Type B pancreatic cell (in vitro differentiated cells): ENCODE measurements around the gene NET1. TPM values are rescaled to one million over a fixed set of nuclear protein-coding genes. Genes with fewer than 3 reads are reported as not detected.

Source experiments
- DNase-seq: peaks from one replicate; pipeline ENCODE4 v3.0.0; 2021; ENCODE audit warnings: mixed read lengths; ENCODE audit not compliant: unreplicated experiment; ENCODE audit errors: extremely low spot score
- H3K27ac Mint-ChIP-seq: 2 replicates; pipeline ENCODE4 v1.8.0; 2021; ENCODE audit warnings: mild to moderate bottlenecking, mixed read lengths
- H3K27me3 Mint-ChIP-seq: 2 replicates; pipeline ENCODE4 v1.8.0; 2021; ENCODE audit warnings: mixed read lengths
- H3K36me3 Mint-ChIP-seq: 2 replicates; pipeline ENCODE4 v1.8.0; 2021; ENCODE audit warnings: mixed read lengths
- H3K4me1 Mint-ChIP-seq: one replicate; pipeline ENCODE4 v1.8.0; 2021; ENCODE audit warnings: mixed read lengths; ENCODE audit not compliant: unreplicated experiment
- H3K4me3 Mint-ChIP-seq: 2 replicates; pipeline ENCODE4 v1.8.0; 2021; ENCODE audit warnings: mild to moderate bottlenecking, mixed read lengths
- H3K9me3 Mint-ChIP-seq: 2 replicates; pipeline ENCODE4 v1.8.0; 2021; ENCODE audit warnings: mixed read lengths
- total RNA-seq: library from RNA; stranded (reverse); gene quantifications from 2 replicates; pipeline ENCODE4 v1.2.1, GENCODE V29; 2021; ENCODE audit warnings: low replicate concordance
- TF ChIP-seq, protein P1 (sequence below): fragments of 200-600 bp; sonication (generic); conservative IDR thresholded peaks from 2 replicates; pipeline ENCODE4 v1.5.0; 2021; ENCODE audit warnings: antibody characterized with exemption, mild to moderate bottlenecking

The NET1 gene
- total RNA-seq, 1 donor from 2014 or later: 105 TPM

DNA sequence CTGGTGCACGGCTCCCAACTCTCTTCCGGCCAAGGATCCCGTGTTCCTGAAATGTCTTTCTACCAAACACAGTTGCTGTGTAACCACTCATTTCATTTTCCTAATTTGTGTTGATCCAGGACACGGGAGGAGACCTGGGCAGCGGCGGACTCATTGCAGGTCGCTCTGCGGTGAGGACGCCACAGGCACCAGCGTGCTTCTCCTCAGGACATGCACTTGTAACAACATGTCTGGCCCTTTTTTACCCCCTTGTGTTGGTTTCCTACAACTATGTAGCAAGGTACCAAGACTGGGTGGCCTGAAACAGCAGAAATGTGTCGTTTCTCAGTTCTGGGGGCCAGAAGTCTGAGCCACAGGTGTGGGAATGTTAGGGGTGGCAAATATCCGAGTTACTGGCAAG is 68.8 kb downstream of the NET1 start:
- peaks cover 13% of the 10 kb centered on the region for H3K4me1 Mint-ChIP-seq
- DNase-seq: no peak
- H3K4me3 Mint-ChIP-seq: no peak overlapping the region
- no peaks in the 10 kb centered on the region for H3K9me3 Mint-ChIP-seq
- TF ChIP-seq, protein P1, sequence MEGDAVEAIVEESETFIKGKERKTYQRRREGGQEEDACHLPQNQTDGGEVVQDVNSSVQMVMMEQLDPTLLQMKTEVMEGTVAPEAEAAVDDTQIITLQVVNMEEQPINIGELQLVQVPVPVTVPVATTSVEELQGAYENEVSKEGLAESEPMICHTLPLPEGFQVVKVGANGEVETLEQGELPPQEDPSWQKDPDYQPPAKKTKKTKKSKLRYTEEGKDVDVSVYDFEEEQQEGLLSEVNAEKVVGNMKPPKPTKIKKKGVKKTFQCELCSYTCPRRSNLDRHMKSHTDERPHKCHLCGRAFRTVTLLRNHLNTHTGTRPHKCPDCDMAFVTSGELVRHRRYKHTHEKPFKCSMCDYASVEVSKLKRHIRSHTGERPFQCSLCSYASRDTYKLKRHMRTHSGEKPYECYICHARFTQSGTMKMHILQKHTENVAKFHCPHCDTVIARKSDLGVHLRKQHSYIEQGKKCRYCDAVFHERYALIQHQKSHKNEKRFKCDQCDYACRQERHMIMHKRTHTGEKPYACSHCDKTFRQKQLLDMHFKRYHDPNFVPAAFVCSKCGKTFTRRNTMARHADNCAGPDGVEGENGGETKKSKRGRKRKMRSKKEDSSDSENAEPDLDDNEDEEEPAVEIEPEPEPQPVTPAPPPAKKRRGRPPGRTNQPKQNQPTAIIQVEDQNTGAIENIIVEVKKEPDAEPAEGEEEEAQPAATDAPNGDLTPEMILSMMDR: no peak
- no peak overlapping the region for H3K27ac Mint-ChIP-seq
- H3K36me3 Mint-ChIP-seq: no peaks in the 10 kb centered on the region
- no peaks in the 10 kb centered on the region for H3K27me3 Mint-ChIP-seq

DNA sequence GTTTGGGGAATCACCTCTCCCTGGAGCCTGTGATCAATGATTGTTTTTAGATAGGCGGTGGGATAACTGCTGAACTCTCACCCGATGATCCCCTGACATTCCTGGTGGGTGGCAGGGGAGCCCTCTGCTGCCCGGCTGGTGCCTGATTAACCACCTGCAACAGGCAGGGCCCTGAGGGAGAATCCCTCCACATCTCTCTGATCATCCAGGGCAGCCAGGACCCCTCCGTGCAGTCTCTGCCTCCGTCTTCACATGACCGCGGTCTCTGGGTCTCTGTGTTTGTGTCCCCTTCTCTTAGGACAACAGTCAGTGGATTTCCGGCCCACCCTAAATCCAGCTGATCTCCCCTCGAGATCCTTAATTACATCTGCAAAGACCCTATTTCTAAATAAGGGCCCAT is 69.7 kb downstream of the NET1 start:
- Mint-ChIP-seq H3K9me3 (no peaks in the 10 kb centered on the region), H3K4me1 (peaks cover 16% of the 10 kb centered on the region), H3K27me3 (no peaks in the 10 kb centered on the region), H3K36me3 (no peaks in the 10 kb centered on the region), H3K4me3 (no peak overlapping the region), H3K27ac (no peak overlapping the region)
- TF ChIP-seq, protein P1: no peak
- DNase-seq: no peak

DNA sequence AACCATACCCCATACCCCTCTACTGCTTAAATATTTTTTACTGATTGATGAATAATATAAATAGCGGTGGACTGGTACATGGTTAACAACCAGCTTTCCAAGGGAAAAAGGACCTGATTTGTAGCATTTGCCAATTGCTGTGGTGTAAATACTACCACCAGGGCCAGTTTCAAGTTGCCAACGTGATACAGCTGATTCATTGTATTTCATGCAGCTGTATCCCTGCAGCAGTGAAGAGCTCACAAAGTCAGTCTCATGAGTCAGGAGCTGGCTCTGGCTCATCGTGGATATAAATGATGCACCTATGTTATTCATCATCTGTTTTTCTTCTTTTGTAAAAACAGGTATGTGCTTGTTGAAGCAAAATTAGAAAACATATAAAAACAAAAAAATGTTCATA is 71.8 kb downstream of the NET1 start:
- TF ChIP-seq, protein P1: no peak
- Mint-ChIP-seq H3K4me1 (peaks cover 9% of the 10 kb centered on the region), H3K9me3 (no peaks in the 10 kb centered on the region), H3K4me3 (no peak overlapping the region), H3K36me3 (no peaks in the 10 kb centered on the region), H3K27ac (no peak overlapping the region), H3K27me3 (no peaks in the 10 kb centered on the region)
- no peak for DNase-seq

DNA sequence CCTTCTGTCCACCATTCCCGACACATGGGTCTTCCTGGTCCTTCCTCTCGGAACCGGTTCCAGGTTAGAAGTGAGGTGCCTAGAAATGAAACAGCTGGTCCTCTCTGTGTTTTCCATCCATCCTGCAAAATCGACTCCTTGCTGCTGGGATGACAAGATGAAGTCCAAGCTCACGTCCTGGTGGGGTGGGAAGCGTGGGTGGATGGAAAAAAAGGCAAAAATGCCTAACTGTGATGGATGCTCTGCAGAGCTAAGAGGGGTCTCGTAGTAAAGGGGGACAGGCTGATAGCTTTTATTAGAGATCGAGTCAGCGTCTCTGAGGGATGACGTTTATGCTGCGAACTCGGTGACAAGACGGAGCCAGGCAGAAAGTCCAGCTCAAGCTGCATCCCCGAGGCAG is 72.9 kb downstream of the NET1 start:
- no peak overlapping the region for H3K4me3 Mint-ChIP-seq
- no peaks in the 10 kb centered on the region for H3K36me3 Mint-ChIP-seq
- DNase-seq: no peak
- H3K27ac Mint-ChIP-seq: no peak overlapping the region
- no peaks in the 10 kb centered on the region for H3K27me3 Mint-ChIP-seq
- TF ChIP-seq, protein P1: no peak
- H3K4me1 Mint-ChIP-seq: peaks cover 9% of the 10 kb centered on the region
- H3K9me3 Mint-ChIP-seq: no peaks in the 10 kb centered on the region

DNA sequence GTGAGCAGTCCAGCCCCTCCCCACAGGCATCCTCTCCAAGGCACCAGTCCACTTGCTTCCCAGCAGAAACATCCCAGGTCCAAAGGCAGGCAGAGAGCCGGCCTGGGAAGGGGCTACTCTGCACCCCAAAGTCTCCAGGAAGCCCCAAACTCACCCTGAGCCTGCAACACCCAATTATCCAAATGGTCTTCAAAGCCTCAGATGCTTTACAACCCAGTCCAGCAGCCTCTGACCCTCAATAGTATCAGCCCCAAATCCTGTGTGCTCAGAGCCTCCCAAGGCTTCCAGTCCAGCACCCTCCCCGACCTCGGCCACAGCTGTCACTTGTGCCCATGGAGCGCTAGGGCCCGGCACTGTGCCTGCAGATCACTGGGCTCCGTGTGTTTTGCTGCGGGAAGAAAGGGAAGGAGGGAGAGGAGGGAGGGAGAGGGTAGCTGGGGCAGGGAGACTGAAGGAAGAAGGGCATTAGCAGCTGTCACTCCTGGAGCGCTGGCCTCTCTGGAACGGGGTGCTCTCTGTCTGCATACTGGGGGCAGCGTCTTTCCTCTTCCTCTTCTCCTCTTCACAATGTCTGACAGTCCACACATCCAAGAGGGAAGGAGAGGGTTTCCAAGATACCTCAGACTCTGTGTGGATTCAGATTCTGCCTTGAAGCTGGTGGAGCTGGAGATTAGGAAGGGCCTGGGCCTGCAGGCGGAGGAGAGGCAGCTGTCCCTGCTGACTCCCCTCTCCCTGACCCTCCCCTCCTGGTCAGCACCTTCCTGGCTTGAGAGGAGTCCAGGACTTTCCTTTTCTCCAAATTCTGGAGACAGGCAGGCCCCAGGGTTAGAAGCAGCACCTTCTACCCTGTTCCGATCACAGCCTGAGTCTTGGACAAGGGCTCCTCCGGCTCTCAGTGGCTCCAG is 73.8 kb downstream of the NET1 start:
- H3K4me1 Mint-ChIP-seq: peaks cover 6% of the 10 kb centered on the region

More for the DNA sequence above, 73.8 kb downstream of the NET1 start:
- TF ChIP-seq, protein P1: no peak
- Mint-ChIP-seq H3K27me3 (no peaks in the 10 kb centered on the region), H3K27ac (no peak overlapping the region), H3K36me3 (no peaks in the 10 kb centered on the region), H3K9me3 (no peaks in the 10 kb centered on the region), H3K4me3 (no peak overlapping the region)
- no peak for DNase-seq
